ENCODE data around the gene TRAP1. TPM values are rescaled to one million over a fixed set of nuclear protein-coding genes. Genes with fewer than 3 reads are reported as not detected.

The TRAP1 gene
- total RNA-seq, 1 experiment from 2014 or later, result 416 TPM

DNA sequence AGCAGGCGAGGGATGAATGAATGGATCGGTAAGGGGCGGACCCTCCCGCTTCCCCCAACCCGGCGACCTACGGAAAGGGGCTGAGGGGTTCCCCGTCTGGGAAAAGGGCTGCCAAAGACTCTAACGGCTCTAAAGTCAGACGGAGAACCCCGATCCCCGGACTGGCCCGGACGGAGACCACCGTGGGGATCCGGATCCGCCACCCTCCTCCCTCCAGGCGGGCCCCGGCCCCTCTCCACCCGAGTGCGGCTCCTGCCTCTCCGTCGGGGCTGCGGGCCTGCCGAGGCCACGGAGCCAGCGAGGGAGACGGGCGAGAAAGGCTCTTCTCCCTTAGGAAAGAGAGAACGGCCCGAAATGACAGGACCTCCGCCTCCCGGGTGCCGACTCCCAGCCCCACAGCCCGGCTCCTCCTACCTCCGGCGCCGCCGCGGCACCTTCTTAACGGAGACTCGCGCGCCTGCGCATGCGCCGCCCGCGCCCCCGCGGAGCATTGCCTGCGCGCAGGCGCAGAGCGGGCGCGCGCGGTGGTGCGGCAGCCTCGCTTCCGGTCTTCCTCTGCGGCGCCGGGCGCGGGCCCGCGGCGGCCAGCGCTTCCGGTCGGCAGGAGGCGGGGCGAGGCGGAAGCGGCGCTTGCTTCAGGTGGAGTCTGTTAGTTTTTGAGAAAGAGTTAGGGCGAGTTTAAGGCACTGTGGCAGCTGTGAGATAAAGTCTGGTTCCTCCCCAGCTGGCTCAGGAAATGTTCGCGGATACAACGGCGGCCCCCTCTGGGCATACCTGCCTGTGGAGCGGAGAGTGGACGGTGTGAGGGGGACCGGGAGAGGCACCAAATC lies 106.0 kb downstream of the TRAP1 start, which contains the start of gene SLX4:
SLX4 (minus strand) TSS at position 461 of the 830 bp plus-strand sequence. CDS start 2,642 bp downstream, outside the sequence.
- Histone ChIP-seq H2AFZ (ENCODE audit: low read depth, low read length, poor library complexity, severe bottlenecking) (no peak within 1 kb of the TSS), H3K4me1 (ENCODE audit: control insufficient read depth in 1 of 2, insufficient read depth in 2 of 2, low read length in 2 of 2) (peaks cover 5 to 14% of the 10 kb centered on the region in 2 experiments; a peak in 3 of 4 replicates), H3K9me3 (ENCODE audit: control insufficient read depth in 1 of 2, insufficient read depth in 1 of 2, low read depth in 1 of 2, low read length in 2 of 2) (no peaks in the 10 kb centered on the region), H3K27ac (ENCODE audit: low read depth, low read length) (peak within 1 kb of the TSS; percentile 84), H4K20me1 (ENCODE audit: insufficient read depth) (no peaks in the 10 kb centered on the region), H3K4me3 (replicated peaks in 1 of 2; ENCODE audit: low read depth in 1 of 2, low read length in 2 of 2) (peak within 1 kb of the TSS; percentile 97), H3K4me2 (ENCODE audit: low read length) (peak within 1 kb of the TSS; percentile 89), H3K79me2 (ENCODE audit: insufficient read depth, low read length) (peaks cover 45% of the 10 kb centered on the region), H3K9ac (ENCODE audit: low read length) (peak within 1 kb of the TSS; percentile 78), H3K27me3 (ENCODE audit: insufficient read depth, low read length) (no peaks in the 10 kb centered on the region), H3K9me2 (ENCODE audit: insufficient read depth) (no peaks in the 10 kb centered on the region), H3K36me3 (ENCODE audit: control insufficient read depth in 1 of 2, insufficient read depth in 2 of 2, low read length in 2 of 2) (peaks cover 0 to 8% of the 10 kb centered on the region in 2 experiments; a peak in 2 of 4 replicates)
- intact Hi-C loops (cut with micrococcal nuclease), result no loop called here
- peak; percentile 92 for ATAC-seq
- ChIA-PET RAD21 (ENCODE audit: low non-redundant PET in 1 of 2, low total read pairs in 2 of 2, uncharacterized antibody in 2 of 2, unreplicated experiment in 2 of 2) (no interaction called here), POLR2A (no interaction called here), CTCF (no interaction called here)
- DNase-seq (ENCODE audit: low read depth, low spot score), result peak; percentile 74
- TSS peak; percentile 58 for BruUV-seq (replicated peaks)
- TF ChIP-seq TCF7L2 (IDR thresholded peaks at IDR 0.05; ENCODE audit: borderline replicate concordance, extremely low read depth, insufficient read depth, insufficient read length) (peak; percentile 89), SIN3A (IDR thresholded peaks at IDR 0.05; ENCODE audit: low read depth) (peak; percentile 67), YY1 (IDR thresholded peaks at IDR 0.05; ENCODE audit: extremely low read depth, insufficient replicate concordance, low read depth, low read length) (peak; percentile 2), POLR2A (IDR thresholded peaks at IDR 0.05; ENCODE audit: borderline replicate concordance, extremely low read depth, insufficient read depth, insufficient read length) (peak; percentile 64), CBX3 (IDR thresholded peaks at IDR 0.05; ENCODE audit: low read depth) (no peak), EZH2phosphoT487 (IDR thresholded peaks at IDR 0.05; ENCODE audit: borderline replicate concordance) (no peak), EGR1 (IDR thresholded peaks at IDR 0.05; ENCODE audit: low read depth) (peak; percentile 86), RAD21 (IDR thresholded peaks at IDR 0.05; ENCODE audit: low read depth) (no peak), SRF (IDR thresholded peaks at IDR 0.05; ENCODE audit: low read depth) (no peak), ZFX (IDR thresholded peaks at IDR 0.05) (peak; percentile 47), FOSL1 (IDR thresholded peaks at IDR 0.05; ENCODE audit: low read depth) (no peak), ZBTB33 (IDR thresholded peaks at IDR 0.05; ENCODE audit: extremely low read depth, insufficient replicate concordance, low read length) (no peak), JUND (IDR thresholded peaks at IDR 0.05) (no peak), ELF1 (IDR thresholded peaks at IDR 0.05; ENCODE audit: borderline replicate concordance, low read depth) (peak; percentile 50; the same call in 1 of the 2 replicates), ZNF274 (IDR thresholded peaks at IDR 0.05; ENCODE audit: low read depth, low read length) (no peak), POLR2AphosphoS5 (IDR thresholded peaks at IDR 0.05; ENCODE audit: low read depth, low read length) (peak; percentile 81)
- TF ChIP-seq, protein P1, sequence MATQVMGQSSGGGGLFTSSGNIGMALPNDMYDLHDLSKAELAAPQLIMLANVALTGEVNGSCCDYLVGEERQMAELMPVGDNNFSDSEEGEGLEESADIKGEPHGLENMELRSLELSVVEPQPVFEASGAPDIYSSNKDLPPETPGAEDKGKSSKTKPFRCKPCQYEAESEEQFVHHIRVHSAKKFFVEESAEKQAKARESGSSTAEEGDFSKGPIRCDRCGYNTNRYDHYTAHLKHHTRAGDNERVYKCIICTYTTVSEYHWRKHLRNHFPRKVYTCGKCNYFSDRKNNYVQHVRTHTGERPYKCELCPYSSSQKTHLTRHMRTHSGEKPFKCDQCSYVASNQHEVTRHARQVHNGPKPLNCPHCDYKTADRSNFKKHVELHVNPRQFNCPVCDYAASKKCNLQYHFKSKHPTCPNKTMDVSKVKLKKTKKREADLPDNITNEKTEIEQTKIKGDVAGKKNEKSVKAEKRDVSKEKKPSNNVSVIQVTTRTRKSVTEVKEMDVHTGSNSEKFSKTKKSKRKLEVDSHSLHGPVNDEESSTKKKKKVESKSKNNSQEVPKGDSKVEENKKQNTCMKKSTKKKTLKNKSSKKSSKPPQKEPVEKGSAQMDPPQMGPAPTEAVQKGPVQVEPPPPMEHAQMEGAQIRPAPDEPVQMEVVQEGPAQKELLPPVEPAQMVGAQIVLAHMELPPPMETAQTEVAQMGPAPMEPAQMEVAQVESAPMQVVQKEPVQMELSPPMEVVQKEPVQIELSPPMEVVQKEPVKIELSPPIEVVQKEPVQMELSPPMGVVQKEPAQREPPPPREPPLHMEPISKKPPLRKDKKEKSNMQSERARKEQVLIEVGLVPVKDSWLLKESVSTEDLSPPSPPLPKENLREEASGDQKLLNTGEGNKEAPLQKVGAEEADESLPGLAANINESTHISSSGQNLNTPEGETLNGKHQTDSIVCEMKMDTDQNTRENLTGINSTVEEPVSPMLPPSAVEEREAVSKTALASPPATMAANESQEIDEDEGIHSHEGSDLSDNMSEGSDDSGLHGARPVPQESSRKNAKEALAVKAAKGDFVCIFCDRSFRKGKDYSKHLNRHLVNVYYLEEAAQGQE (IDR thresholded peaks at IDR 0.05; ENCODE audit: low read depth), result no peak
- TF ChIP-seq, protein P2, sequence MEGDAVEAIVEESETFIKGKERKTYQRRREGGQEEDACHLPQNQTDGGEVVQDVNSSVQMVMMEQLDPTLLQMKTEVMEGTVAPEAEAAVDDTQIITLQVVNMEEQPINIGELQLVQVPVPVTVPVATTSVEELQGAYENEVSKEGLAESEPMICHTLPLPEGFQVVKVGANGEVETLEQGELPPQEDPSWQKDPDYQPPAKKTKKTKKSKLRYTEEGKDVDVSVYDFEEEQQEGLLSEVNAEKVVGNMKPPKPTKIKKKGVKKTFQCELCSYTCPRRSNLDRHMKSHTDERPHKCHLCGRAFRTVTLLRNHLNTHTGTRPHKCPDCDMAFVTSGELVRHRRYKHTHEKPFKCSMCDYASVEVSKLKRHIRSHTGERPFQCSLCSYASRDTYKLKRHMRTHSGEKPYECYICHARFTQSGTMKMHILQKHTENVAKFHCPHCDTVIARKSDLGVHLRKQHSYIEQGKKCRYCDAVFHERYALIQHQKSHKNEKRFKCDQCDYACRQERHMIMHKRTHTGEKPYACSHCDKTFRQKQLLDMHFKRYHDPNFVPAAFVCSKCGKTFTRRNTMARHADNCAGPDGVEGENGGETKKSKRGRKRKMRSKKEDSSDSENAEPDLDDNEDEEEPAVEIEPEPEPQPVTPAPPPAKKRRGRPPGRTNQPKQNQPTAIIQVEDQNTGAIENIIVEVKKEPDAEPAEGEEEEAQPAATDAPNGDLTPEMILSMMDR (IDR thresholded peaks at IDR 0.05 in 2 of 3, conservative IDR thresholded peaks at IDR 0.05 in 1 of 3; ENCODE audit: borderline replicate concordance in 1 of 3, insufficient read depth in 1 of 3, low read depth in 2 of 3, low read length in 2 of 3), result no peak
- TF ChIP-seq, protein P3, sequence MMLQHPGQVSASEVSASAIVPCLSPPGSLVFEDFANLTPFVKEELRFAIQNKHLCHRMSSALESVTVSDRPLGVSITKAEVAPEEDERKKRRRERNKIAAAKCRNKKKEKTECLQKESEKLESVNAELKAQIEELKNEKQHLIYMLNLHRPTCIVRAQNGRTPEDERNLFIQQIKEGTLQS (IDR thresholded peaks at IDR 0.05), result no peak
